ENCODE results near the gene PIK3C2G.

GRCh38 chr12:18601962-18602361 is 340.6 kb downstream of the PIK3C2G start:
- TF ChIP-seq POLR2A (IDR thresholded peaks at IDR 0.05; ENCODE audit: low read depth, low read length) (no peak), POLR2AphosphoS5 (IDR thresholded peaks at IDR 0.05; ENCODE audit: low read depth, low read length) (no peak), SPI1 (IDR thresholded peaks at IDR 0.05; ENCODE audit: low read depth, low read length) (no peak)

All from GM12891 (cell line).